ENCODE results near the gene FAM110D. TPM values are rescaled to one million over a fixed set of nuclear protein-coding genes. Genes with fewer than 3 reads are reported as not detected.

FAM110D gene
- total and polyA plus RNA-seq, 10 of the 15 experiments (the other 5 are each of a cell fraction or from before 2014, with no cell fraction given) = 0.06 TPM; not detected in 9

DNA sequence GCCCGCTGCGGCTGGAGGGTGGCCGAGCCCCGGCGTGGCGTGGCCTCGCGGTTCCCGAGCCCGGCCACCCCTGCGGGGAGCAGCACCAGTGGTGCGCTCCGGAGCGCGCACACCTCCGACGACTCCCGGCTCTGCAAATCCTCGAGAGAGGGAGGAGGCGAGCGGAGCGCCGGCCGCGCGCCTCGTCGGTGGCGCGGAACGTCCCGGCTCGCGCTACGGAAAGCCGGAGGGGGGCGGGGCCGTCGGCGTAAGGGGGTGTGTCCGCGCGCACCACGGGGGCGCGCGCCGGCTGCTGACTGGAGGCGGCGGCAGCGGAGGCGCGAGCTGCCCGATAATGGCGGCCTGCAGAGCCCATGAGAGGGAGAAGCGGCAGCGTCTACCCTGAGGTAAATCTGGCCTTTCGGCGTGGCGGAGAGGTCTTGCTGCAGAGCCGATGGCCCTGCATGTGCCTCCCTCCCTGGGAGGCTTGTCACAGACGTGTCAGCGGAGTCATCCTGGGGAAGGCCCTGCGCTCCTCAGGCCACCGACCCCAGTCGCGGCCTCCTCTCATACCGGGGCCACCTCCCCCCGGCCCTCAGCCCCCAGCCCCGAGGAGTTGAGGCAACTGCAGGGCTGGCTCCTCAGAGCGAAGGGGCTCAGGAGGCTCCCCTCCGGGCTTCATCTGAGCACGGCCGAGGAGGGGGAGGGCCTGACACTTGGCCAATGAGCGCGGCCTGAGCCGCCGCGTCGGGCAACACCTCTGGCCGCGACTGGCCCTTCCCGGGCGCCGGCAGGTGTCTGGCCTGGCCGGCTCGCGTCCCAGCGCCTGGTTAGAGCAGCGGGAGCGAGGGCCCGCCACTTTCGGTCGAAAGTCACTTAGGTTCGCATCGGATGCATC is 47.1 kb upstream of the FAM110D start, which contains the start of gene PDIK1L (continued):
- TF ChIP-seq, protein P1, sequence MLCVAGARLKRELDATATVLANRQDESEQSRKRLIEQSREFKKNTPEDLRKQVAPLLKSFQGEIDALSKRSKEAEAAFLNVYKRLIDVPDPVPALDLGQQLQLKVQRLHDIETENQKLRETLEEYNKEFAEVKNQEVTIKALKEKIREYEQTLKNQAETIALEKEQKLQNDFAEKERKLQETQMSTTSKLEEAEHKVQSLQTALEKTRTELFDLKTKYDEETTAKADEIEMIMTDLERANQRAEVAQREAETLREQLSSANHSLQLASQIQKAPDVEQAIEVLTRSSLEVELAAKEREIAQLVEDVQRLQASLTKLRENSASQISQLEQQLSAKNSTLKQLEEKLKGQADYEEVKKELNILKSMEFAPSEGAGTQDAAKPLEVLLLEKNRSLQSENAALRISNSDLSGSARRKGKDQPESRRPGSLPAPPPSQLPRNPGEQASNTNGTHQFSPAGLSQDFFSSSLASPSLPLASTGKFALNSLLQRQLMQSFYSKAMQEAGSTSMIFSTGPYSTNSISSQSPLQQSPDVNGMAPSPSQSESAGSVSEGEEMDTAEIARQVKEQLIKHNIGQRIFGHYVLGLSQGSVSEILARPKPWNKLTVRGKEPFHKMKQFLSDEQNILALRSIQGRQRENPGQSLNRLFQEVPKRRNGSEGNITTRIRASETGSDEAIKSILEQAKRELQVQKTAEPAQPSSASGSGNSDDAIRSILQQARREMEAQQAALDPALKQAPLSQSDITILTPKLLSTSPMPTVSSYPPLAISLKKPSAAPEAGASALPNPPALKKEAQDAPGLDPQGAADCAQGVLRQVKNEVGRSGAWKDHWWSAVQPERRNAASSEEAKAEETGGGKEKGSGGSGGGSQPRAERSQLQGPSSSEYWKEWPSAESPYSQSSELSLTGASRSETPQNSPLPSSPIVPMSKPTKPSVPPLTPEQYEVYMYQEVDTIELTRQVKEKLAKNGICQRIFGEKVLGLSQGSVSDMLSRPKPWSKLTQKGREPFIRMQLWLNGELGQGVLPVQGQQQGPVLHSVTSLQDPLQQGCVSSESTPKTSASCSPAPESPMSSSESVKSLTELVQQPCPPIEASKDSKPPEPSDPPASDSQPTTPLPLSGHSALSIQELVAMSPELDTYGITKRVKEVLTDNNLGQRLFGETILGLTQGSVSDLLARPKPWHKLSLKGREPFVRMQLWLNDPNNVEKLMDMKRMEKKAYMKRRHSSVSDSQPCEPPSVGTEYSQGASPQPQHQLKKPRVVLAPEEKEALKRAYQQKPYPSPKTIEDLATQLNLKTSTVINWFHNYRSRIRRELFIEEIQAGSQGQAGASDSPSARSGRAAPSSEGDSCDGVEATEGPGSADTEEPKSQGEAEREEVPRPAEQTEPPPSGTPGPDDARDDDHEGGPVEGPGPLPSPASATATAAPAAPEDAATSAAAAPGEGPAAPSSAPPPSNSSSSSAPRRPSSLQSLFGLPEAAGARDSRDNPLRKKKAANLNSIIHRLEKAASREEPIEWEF (IDR thresholded peaks at IDR 0.05; ENCODE audit: insufficient replicate concordance, low read depth, low read length) = no peak
- TF ChIP-seq NFXL1 (IDR thresholded peaks at IDR 0.05; ENCODE audit: borderline replicate concordance) (no peak), PRDM15 (CRISPR knock-in tag; IDR thresholded peaks at IDR 0.05) (no peak), YBX1 (IDR thresholded peaks at IDR 0.05) (no peak), ZNF217 (IDR thresholded peaks at IDR 0.05) (no peak), LARP7 (IDR thresholded peaks at IDR 0.05) (0 out of 2 replicates have a peak, but pooled peaks have one; percentile 10), RCOR1 (conservative IDR thresholded peaks at IDR 0.05; ENCODE audit: low read depth, low read length) (no peak), TBL1XR1 (IDR thresholded peaks at IDR 0.05; ENCODE audit: low read depth, low read length) (0 out of 2 replicates have a peak, but pooled peaks have one; percentile 12), NKRF (conservative IDR thresholded peaks at IDR 0.05) (peak; percentile 91), NFYB (IDR thresholded peaks at IDR 0.05; ENCODE audit: insufficient read depth, low read depth, low read length) (peak; percentile 71; the same call in 1 of the 2 replicates)
- TF ChIP-seq, protein P2, sequence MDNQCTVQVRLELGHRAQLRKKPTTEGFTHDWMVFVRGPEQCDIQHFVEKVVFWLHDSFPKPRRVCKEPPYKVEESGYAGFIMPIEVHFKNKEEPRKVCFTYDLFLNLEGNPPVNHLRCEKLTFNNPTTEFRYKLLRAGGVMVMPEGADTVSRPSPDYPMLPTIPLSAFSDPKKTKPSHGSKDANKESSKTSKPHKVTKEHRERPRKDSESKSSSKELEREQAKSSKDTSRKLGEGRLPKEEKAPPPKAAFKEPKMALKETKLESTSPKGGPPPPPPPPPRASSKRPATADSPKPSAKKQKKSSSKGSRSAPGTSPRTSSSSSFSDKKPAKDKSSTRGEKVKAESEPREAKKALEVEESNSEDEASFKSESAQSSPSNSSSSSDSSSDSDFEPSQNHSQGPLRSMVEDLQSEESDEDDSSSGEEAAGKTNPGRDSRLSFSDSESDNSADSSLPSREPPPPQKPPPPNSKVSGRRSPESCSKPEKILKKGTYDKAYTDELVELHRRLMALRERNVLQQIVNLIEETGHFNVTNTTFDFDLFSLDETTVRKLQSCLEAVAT (IDR thresholded peaks at IDR 0.05) = no peak
- TF ChIP-seq, protein P3, sequence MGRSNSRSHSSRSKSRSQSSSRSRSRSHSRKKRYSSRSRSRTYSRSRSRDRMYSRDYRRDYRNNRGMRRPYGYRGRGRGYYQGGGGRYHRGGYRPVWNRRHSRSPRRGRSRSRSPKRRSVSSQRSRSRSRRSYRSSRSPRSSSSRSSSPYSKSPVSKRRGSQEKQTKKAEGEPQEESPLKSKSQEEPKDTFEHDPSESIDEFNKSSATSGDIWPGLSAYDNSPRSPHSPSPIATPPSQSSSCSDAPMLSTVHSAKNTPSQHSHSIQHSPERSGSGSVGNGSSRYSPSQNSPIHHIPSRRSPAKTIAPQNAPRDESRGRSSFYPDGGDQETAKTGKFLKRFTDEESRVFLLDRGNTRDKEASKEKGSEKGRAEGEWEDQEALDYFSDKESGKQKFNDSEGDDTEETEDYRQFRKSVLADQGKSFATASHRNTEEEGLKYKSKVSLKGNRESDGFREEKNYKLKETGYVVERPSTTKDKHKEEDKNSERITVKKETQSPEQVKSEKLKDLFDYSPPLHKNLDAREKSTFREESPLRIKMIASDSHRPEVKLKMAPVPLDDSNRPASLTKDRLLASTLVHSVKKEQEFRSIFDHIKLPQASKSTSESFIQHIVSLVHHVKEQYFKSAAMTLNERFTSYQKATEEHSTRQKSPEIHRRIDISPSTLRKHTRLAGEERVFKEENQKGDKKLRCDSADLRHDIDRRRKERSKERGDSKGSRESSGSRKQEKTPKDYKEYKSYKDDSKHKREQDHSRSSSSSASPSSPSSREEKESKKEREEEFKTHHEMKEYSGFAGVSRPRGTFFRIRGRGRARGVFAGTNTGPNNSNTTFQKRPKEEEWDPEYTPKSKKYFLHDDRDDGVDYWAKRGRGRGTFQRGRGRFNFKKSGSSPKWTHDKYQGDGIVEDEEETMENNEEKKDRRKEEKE (IDR thresholded peaks at IDR 0.05) = no peak; the same call in 1 of the 2 replicates
